Measurements from ENCODE around the gene GDPD5.

The GDPD5 gene

DNA sequence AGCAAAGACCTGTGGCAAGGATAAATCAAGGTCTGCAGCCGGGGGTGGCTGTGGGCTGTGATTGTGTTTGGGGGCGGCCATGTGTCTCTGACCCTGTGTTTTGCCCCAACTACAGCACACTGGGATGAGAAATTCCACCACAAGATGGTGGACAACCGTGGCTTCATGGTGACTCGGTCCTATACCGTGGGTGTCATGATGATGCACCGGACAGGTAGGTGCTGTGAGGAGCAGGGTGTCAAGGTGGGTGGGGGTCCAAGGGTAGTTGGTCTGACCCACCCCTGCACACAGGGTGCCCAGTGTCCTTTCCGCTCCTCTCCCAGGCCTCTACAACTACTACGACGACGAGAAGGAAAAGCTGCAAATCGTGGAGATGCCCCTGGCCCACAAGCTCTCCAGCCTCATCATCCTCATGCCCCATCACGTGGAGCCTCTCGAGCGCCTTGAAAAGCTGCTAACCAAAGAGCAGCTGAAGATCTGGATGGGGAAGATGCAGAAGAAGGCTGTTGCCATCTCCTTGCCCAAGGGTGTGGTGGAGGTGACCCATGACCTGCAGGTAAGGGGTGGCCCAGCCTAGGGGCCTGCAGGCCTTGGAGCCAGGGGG lies 43.0 kb upstream of the GDPD5 start:
- DNase-seq (ENCODE audit: extremely low spot score) = no peak
- ChIA-PET CTCF (no interaction called here), POLR2A (no interaction called here)
- TF ChIP-seq, protein P1, sequence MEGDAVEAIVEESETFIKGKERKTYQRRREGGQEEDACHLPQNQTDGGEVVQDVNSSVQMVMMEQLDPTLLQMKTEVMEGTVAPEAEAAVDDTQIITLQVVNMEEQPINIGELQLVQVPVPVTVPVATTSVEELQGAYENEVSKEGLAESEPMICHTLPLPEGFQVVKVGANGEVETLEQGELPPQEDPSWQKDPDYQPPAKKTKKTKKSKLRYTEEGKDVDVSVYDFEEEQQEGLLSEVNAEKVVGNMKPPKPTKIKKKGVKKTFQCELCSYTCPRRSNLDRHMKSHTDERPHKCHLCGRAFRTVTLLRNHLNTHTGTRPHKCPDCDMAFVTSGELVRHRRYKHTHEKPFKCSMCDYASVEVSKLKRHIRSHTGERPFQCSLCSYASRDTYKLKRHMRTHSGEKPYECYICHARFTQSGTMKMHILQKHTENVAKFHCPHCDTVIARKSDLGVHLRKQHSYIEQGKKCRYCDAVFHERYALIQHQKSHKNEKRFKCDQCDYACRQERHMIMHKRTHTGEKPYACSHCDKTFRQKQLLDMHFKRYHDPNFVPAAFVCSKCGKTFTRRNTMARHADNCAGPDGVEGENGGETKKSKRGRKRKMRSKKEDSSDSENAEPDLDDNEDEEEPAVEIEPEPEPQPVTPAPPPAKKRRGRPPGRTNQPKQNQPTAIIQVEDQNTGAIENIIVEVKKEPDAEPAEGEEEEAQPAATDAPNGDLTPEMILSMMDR (IDR thresholded peaks at IDR 0.05; ENCODE audit: control extremely low read depth, extremely low read depth, low read depth, missing control alignments) = no peak

DNA sequence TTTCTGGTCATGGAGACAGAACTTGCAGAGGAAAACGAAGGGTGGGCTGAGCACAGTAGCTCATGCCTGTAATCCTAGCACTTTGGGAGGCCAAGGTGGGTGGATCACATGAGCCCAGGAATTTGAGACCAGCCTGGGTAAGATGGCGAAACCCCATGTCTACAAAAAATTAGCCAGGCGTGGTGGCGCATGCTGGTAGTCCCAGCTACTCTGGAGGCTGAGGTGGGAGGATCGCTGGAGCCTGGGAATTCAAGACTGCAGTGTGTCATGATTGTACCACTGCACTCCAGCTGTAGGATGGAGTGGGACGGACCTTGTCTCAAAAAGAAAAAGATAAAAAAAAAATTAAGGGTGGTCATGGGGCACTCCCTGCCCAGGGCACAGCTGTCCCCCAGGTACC lies 42.2 kb upstream of the GDPD5 start:
- ChIA-PET CTCF (interaction anchor here (0.9 kb wide), 1 partner anchor 10 kb away, joined by 3 read pairs; no protein-coding TSS in a partner anchor), POLR2A (no interaction called here)
- no peak for DNase-seq (ENCODE audit: extremely low spot score)
- TF ChIP-seq, protein P1 (IDR thresholded peaks at IDR 0.05; ENCODE audit: control extremely low read depth, extremely low read depth, low read depth, missing control alignments) = no peak

DNA sequence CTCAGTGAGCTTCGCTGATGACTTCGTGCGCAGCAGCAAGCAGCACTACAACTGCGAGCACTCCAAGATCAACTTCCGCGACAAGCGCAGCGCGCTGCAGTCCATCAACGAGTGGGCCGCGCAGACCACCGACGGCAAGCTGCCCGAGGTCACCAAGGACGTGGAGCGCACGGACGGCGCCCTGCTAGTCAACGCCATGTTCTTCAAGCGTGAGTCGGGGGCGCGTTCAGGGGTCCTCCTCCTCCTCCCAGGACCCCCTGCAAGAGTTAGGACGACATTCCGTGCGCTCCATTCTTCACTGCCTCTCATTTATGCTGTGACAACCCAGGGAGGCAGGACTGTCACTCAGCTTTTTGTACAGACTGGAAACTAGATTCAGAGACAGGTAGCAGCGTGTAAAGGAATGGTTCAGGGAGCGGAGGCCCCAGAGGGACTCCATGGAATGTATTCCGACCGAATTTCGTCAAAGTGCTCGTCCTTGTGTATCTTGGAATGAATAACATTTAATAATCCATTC lies 41.1 kb upstream of the GDPD5 start:
- TF ChIP-seq, protein P1 (IDR thresholded peaks at IDR 0.05; ENCODE audit: control extremely low read depth, extremely low read depth, low read depth, missing control alignments) = no peak
- ChIA-PET CTCF (interaction anchor here (3.6 kb wide), 1 partner anchor 9 kb away, joined by 23 read pairs; no protein-coding TSS in a partner anchor), POLR2A (no interaction called here)
- DNase-seq (ENCODE audit: extremely low spot score) = no peak

DNA sequence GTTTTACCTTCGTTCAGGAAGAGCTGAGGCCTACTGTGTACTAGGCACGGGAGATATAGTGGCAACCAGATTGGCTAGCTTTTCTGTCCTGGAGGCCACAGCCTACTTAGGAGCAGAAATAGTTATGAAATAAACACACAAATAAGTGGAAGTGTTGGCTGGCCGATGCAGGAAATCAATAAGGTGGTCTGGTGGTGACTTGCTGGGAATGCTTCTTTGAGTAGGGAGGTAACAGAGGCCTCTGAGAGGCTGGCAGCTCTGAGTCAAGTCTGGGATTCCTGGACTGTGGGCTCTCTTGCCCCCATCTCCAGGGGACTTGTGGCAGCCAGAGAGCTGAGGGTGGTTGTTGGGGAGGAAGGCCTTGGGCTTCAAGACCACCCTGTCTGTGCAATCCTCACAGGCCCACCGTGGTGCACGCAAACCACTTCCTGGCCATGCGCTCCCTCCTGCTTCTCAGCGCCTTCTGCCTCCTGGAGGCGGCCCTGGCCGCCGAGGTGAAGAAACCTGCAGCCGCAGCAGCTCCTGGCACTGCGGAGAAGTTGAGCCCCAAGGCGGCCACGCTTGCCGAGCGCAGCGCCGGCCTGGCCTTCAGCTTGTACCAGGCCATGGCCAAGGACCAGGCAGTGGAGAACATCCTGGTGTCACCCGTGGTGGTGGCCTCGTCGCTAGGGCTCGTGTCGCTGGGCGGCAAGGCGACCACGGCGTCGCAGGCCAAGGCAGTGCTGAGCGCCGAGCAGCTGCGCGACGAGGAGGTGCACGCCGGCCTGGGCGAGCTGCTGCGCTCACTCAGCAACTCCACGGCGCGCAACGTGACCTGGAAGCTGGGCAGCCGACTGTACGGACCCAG lies 40.4 kb upstream of the GDPD5 start:
- TF ChIP-seq, protein P1 (IDR thresholded peaks at IDR 0.05; ENCODE audit: control extremely low read depth, extremely low read depth, low read depth, missing control alignments) = no peak
- DNase-seq (ENCODE audit: extremely low spot score) = no peak
- CTCF ChIA-PET = interaction anchor here (1.0 to 3.6 kb wide), 3 partner anchors 9 to 33 kb away, joined by 3 to 23 read pairs (median 4); no protein-coding TSS in a partner anchor
- POLR2A ChIA-PET = interaction anchor here (0.6 kb wide), 1 partner anchor 9 kb away, joined by 3 read pairs; no protein-coding TSS in a partner anchor

DNA sequence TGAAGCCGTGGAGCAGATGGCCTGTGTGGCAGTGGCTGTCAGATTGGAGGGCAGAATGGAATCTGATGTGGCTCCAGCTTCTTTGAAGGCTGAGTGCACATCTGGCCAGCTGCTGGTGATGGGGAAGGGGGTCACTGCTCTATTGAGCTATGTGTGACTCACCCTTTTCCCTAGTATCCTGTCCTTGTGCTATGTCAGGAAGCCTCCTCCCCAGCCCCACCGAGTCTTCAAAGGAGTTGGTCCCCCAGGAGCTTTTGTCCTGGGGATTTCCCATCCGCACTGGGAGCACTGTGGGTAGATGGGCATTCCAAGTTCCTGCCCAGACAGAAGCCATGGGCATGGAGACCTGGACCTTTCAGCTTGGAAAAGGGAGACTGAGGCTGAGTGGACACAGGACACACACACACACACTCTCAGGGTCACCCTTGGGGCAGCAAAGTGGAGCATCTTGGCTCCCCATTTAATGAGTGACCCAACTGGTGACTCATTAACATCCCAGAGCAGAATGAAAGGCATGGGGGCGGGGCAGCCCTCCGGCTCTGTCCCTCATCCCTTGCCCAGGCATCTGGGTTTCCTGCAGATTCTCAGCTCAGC lies 39.6 kb upstream of the GDPD5 start:
- no peak for DNase-seq (ENCODE audit: extremely low spot score)
- ChIA-PET CTCF (interaction anchor here (1.0 to 3.6 kb wide), 4 partner anchors 10 to 121 kb away, joined by 3 to 23 read pairs (median 4); no protein-coding TSS in a partner anchor), POLR2A (no interaction called here)
- TF ChIP-seq, protein P1 (IDR thresholded peaks at IDR 0.05; ENCODE audit: control extremely low read depth, extremely low read depth, low read depth, missing control alignments) = no peak

DNA sequence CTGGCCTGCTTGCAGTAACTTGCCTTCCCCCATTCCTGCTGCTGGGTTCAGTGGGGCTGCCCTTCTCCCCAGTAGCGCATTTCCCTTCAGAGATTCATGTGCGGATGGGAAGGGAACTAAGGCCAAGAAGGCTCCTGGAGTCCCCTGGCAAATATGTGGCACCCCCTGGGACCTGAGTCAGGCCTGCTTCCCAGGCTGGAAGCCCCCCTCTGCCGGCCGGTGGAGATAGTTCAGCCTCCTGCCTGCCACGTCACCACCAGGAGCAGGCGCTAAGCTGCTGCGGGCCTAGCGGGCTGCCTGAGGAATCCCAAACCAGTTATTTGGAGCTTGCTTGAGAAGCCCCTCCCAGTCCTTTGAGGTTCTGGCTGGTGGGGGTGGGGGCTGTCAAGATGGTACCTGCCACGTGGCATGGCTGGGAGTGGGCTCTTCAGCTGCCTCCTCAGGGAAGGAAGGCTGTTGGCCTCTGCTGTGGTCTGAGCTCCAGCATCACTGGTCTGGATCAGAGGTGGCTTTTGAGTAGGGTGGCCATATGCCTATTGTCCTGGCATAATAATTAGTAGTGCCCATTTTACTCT lies 38.3 kb upstream of the GDPD5 start:
- ChIA-PET CTCF (interaction anchor here (0.7 to 3.6 kb wide), 4 partner anchors 11 to 120 kb away, joined by 3 to 23 read pairs (median 4); no protein-coding TSS in a partner anchor), POLR2A (no interaction called here)
- TF ChIP-seq, protein P1 (IDR thresholded peaks at IDR 0.05; ENCODE audit: control extremely low read depth, extremely low read depth, low read depth, missing control alignments) = no peak
- DNase-seq (ENCODE audit: extremely low spot score) = no peak
